ENCODE results near the gene IPPK. TPM values are rescaled to one million over a fixed set of nuclear protein-coding genes. Genes with fewer than 3 reads are reported as not detected.

The IPPK gene
- total and polyA plus RNA-seq, 2 of the 8 experiments (the other 6 are each of a cell fraction or from before 2014, with no cell fraction given): 10.5 to 13.6 TPM

DNA sequence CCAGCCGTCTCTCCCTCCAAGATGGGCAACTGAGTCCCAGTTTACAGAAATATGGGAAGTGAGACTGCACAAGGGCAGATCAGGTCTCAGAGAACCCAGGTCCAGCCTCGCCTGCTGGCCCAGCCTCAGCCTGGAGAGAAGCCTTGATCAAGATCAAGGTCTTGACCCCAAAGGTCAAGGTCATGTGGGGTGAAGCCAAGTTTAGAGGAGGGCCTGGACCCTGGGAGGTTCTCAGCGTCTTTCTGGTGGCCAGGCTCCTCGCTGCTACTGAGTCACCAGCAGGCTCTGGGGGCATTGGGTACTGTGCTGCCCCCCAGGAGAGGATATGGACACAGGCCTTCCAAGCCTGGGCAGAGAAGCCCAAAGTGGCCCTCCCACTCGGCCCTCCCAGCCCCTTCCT lies 8.8 kb downstream of the IPPK start (continued):
- TF ChIP-seq, protein P1, sequence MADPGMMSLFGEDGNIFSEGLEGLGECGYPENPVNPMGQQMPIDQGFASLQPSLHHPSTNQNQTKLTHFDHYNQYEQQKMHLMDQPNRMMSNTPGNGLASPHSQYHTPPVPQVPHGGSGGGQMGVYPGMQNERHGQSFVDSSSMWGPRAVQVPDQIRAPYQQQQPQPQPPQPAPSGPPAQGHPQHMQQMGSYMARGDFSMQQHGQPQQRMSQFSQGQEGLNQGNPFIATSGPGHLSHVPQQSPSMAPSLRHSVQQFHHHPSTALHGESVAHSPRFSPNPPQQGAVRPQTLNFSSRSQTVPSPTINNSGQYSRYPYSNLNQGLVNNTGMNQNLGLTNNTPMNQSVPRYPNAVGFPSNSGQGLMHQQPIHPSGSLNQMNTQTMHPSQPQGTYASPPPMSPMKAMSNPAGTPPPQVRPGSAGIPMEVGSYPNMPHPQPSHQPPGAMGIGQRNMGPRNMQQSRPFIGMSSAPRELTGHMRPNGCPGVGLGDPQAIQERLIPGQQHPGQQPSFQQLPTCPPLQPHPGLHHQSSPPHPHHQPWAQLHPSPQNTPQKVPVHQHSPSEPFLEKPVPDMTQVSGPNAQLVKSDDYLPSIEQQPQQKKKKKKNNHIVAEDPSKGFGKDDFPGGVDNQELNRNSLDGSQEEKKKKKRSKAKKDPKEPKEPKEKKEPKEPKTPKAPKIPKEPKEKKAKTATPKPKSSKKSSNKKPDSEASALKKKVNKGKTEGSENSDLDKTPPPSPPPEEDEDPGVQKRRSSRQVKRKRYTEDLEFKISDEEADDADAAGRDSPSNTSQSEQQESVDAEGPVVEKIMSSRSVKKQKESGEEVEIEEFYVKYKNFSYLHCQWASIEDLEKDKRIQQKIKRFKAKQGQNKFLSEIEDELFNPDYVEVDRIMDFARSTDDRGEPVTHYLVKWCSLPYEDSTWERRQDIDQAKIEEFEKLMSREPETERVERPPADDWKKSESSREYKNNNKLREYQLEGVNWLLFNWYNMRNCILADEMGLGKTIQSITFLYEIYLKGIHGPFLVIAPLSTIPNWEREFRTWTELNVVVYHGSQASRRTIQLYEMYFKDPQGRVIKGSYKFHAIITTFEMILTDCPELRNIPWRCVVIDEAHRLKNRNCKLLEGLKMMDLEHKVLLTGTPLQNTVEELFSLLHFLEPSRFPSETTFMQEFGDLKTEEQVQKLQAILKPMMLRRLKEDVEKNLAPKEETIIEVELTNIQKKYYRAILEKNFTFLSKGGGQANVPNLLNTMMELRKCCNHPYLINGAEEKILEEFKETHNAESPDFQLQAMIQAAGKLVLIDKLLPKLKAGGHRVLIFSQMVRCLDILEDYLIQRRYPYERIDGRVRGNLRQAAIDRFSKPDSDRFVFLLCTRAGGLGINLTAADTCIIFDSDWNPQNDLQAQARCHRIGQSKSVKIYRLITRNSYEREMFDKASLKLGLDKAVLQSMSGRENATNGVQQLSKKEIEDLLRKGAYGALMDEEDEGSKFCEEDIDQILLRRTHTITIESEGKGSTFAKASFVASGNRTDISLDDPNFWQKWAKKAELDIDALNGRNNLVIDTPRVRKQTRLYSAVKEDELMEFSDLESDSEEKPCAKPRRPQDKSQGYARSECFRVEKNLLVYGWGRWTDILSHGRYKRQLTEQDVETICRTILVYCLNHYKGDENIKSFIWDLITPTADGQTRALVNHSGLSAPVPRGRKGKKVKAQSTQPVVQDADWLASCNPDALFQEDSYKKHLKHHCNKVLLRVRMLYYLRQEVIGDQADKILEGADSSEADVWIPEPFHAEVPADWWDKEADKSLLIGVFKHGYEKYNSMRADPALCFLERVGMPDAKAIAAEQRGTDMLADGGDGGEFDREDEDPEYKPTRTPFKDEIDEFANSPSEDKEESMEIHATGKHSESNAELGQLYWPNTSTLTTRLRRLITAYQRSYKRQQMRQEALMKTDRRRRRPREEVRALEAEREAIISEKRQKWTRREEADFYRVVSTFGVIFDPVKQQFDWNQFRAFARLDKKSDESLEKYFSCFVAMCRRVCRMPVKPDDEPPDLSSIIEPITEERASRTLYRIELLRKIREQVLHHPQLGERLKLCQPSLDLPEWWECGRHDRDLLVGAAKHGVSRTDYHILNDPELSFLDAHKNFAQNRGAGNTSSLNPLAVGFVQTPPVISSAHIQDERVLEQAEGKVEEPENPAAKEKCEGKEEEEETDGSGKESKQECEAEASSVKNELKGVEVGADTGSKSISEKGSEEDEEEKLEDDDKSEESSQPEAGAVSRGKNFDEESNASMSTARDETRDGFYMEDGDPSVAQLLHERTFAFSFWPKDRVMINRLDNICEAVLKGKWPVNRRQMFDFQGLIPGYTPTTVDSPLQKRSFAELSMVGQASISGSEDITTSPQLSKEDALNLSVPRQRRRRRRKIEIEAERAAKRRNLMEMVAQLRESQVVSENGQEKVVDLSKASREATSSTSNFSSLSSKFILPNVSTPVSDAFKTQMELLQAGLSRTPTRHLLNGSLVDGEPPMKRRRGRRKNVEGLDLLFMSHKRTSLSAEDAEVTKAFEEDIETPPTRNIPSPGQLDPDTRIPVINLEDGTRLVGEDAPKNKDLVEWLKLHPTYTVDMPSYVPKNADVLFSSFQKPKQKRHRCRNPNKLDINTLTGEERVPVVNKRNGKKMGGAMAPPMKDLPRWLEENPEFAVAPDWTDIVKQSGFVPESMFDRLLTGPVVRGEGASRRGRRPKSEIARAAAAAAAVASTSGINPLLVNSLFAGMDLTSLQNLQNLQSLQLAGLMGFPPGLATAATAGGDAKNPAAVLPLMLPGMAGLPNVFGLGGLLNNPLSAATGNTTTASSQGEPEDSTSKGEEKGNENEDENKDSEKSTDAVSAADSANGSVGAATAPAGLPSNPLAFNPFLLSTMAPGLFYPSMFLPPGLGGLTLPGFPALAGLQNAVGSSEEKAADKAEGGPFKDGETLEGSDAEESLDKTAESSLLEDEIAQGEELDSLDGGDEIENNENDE (IDR thresholded peaks at IDR 0.05; ENCODE audit: insufficient replicate concordance, low read length): no peak
- TF ChIP-seq FOSL1 (IDR thresholded peaks at IDR 0.05; ENCODE audit: insufficient read depth, low read depth, low read length) (no peak), POLR2AphosphoS5 (IDR thresholded peaks at IDR 0.05; ENCODE audit: low read depth, low read length) (no peak), RXRA (IDR thresholded peaks at IDR 0.05; ENCODE audit: insufficient read depth, low read depth, low read length) (no peak), EZH2 (IDR thresholded peaks at IDR 0.05; ENCODE audit: low read depth, low read length, severe bottlenecking) (no peak), POLR2A (IDR thresholded peaks at IDR 0.05; ENCODE audit: control extremely low read depth in 1 of 2, low read depth in 2 of 2, low read length in 2 of 2) (no peak)

Data from H1 (cell line).